HG03520 (cell line): ENCODE measurements around the gene MYO10.
"Not testable (repeated sequence)": the region's sequence is repeated elsewhere in the genome, so short reads cannot be mapped to it uniquely, and the experiment has no call there.

ENCODE experiments used
- ATAC-seq: cut with Tn5 transposase; IDR thresholded peaks from one replicate; pipeline ENCODE4 v1.9.1; 2021; ENCODE audit warnings: mild to moderate bottlenecking, moderate library complexity; ENCODE audit not compliant: unreplicated experiment

MYO10 gene

GRCh38 chr5:16866273-16866672 lies 69.8 kb downstream of the MYO10 start:
- ATAC-seq, result no peak

- no peak for ATAC-seq
These were observed 70.9 kb downstream of the MYO10 start for GRCh38 chr5:16865151-16865550.

GRCh38 chr5:16864631-16865131 lies 71.4 kb downstream of the MYO10 start:
- no peak for ATAC-seq

GRCh38 chr5:16863469-16863946 lies 72.6 kb downstream of the MYO10 start:
- ATAC-seq, result no peak

- ATAC-seq, result no peak
These were observed 73.3 kb downstream of the MYO10 start for GRCh38 chr5:16862777-16863176.

GRCh38 chr5:16859346-16859745 lies 76.7 kb downstream of the MYO10 start:
- ATAC-seq, result no peak

- no peak for ATAC-seq
These were observed 77.9 kb downstream of the MYO10 start for GRCh38 chr5:16858151-16858550.

GRCh38 chr5:16857635-16858034 lies 78.5 kb downstream of the MYO10 start:
- ATAC-seq, result no peak

- ATAC-seq, result no peak
These were observed 79.6 kb downstream of the MYO10 start for GRCh38 chr5:16856531-16856930.

GRCh38 chr5:16855898-16856297 lies 80.2 kb downstream of the MYO10 start:
- ATAC-seq, result no peak

GRCh38 chr5:16855485-16855884 lies 80.6 kb downstream of the MYO10 start:
- no peak for ATAC-seq

- ATAC-seq, result no peak
These were observed 81.7 kb downstream of the MYO10 start for GRCh38 chr5:16854351-16854750.

GRCh38 chr5:16853518-16853917 lies 82.6 kb downstream of the MYO10 start:
- ATAC-seq, result no peak

GRCh38 chr5:16852251-16853005 lies 83.7 kb downstream of the MYO10 start:
- no peak for ATAC-seq

GRCh38 chr5:16849775-16850174 lies 86.3 kb downstream of the MYO10 start:
- ATAC-seq, result no peak

- no peak for ATAC-seq
These were observed 86.9 kb downstream of the MYO10 start for GRCh38 chr5:16849181-16849580.

- ATAC-seq, result no peak
These were observed 91.1 kb downstream of the MYO10 start for GRCh38 chr5:16844952-16845351.

- no peak for ATAC-seq
These were observed 93.2 kb downstream of the MYO10 start for GRCh38 chr5:16842896-16843295.

- no peak for ATAC-seq
These were observed 94.7 kb downstream of the MYO10 start for GRCh38 chr5:16841416-16841815.

- no peak for ATAC-seq
These were observed 98.8 kb downstream of the MYO10 start for GRCh38 chr5:16837305-16837704.

- ATAC-seq, result no peak
These were observed 102.1 kb downstream of the MYO10 start for GRCh38 chr5:16834029-16834428.

- not testable (repeated sequence) for ATAC-seq
These were observed 104.8 kb downstream of the MYO10 start for GRCh38 chr5:16831326-16831725.

- no peak for ATAC-seq
These were observed 108.3 kb downstream of the MYO10 start for GRCh38 chr5:16827755-16828154.
